ENCODE results near the gene KIAA1958. TPM values are rescaled to one million over a fixed set of nuclear protein-coding genes. Genes with fewer than 3 reads are reported as not detected.

KIAA1958 gene
- total and polyA plus RNA-seq, 5 donors from 2014 or later: 0.41 to 3.1 (median 1.3) TPM

DNA sequence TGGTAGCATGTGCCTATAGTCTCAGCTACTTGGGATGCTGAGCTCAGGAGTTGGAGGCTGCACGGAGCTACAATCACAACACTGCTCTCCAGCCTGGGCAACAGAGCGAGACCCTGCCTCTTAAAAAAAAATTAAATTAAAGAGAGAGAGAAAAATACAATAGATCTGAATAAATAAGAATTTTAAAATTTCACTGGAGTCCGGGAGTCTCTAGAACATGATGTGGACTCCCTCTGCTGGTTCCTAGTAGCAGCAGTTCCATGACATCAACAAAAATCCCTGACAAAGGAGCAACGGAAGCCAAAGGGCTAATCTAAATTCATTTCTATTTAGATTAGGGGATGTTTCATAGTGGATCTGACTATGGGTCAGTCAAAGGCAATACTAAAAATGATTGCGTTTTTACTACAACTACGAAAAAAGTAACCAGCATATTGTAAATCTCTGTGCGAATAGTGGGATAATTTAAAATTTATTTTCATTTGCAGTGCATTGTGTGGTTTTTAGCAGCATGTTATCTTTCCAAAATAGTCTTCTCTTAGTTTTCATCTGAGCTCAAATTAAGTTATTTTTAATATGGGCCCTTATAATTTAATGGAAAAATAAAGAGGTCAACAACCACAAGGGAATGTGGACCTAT is 224.5 kb downstream of the KIAA1958 start:
- Histone ChIP-seq H3K27ac (ENCODE audit: insufficient read depth, low read length, poor library complexity, severe bottlenecking) (no peak overlapping the region), H3K36me3 (ENCODE audit: control insufficient read depth, insufficient read depth, low read length) (peaks cover 30% of the 10 kb centered on the region), H3K4me3 (ENCODE audit: low read depth, low read length) (no peak overlapping the region), H3K4me1 (ENCODE audit: control insufficient read depth, insufficient read depth, low read length, poor library complexity, severe bottlenecking) (peaks cover 7% of the 10 kb centered on the region), H3K27me3 (ENCODE audit: control insufficient read depth, insufficient read depth, low read length) (no peaks in the 10 kb centered on the region), H3K9me3 (ENCODE audit: control insufficient read depth in 2 of 2, low read length in 2 of 2) (no peaks in the 10 kb centered on the region)
- no peak for DNase-seq
- no peaks in the 10 kb centered on the region for H3K9me3 Mint-ChIP-seq
- no peak overlapping the region for H3K4me3 Mint-ChIP-seq
- H3K4me1 Mint-ChIP-seq: peaks cover 35 to 52% (median 42%) of the 10 kb centered on the region in 4 donors
- H3K36me3 Mint-ChIP-seq: peaks cover 26% of the 10 kb centered on the region
- H3K27me3 Mint-ChIP-seq: no peaks in the 10 kb centered on the region
- H3K27ac Mint-ChIP-seq: no peak overlapping the region
- no peak for ATAC-seq (ENCODE audit: low read depth in 2 of 2)

- Histone ChIP-seq H3K27ac (ENCODE audit: insufficient read depth, low read length, poor library complexity, severe bottlenecking) (no peak overlapping the region), H3K36me3 (ENCODE audit: control insufficient read depth, insufficient read depth, low read length) (peaks cover 30% of the 10 kb centered on the region), H3K9me3 (ENCODE audit: control insufficient read depth in 2 of 2, low read length in 2 of 2) (no peaks in the 10 kb centered on the region), H3K27me3 (ENCODE audit: control insufficient read depth, insufficient read depth, low read length) (no peaks in the 10 kb centered on the region), H3K4me1 (ENCODE audit: control insufficient read depth, insufficient read depth, low read length, poor library complexity, severe bottlenecking) (peaks cover 19% of the 10 kb centered on the region), H3K4me3 (ENCODE audit: low read depth, low read length) (no peak overlapping the region)
- Mint-ChIP-seq H3K36me3 (peaks cover 23% of the 10 kb centered on the region), H3K4me3 (peak overlapping the region in 2 of 4 donors; percentile 28 to 36), H3K27ac (peak overlapping the region in 1 of 3 donors; percentile 40), H3K4me1 (peaks cover 29 to 63% (median 45%) of the 10 kb centered on the region in 4 donors), H3K27me3 (peaks cover under 1% of the 10 kb centered on the region), H3K9me3 (no peaks in the 10 kb centered on the region)
- ATAC-seq (ENCODE audit: low read depth in 2 of 2) (no peak), DNase-seq (no peak)
Measured at GRCh38 chr9:112712678-112713077, 226.1 kb downstream of the KIAA1958 start.

DNA sequence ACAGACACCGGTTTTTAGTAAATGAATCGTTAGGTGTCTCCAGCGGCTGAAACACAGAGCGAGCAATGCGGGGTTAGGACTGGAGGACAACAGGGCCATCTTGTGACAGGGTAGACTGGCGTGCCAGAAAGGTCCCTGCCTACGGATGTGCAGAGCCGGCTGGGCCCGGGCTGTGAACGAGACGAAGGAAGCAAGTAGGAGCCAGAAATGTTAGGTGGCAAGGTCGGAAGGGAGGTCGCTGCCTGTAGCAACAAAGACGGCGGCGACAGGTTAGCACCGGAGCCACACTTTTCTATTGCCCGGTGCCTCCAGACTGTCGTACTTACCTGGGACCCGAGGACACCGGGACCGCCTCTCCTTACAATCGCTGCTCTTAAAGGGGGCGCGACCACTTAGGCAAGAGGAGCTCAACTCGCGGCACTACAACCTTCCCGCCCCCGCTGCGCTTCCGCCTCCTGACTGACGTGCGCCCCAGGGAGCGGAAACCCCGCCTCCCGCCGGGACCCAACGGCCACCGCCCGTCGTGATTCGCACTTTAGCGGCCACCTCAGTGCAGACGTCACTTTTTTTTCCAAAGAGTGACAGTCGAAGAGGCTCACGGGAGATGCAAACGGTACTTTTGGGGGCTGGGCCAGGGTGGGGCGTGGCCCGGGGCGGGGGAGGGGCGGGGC is 231.2 kb downstream of the KIAA1958 start, which contains the start of gene INIP:
TSS of gene INIP (minus strand) at position 457 of the 671 bp plus-strand sequence. CDS start 1,632 bp downstream, outside the sequence.
- H3K4me3 Mint-ChIP-seq: peak within 1 kb of the TSS; percentile 97 to 99 (median 98)
- Histone ChIP-seq H3K36me3 (ENCODE audit: control insufficient read depth, insufficient read depth, low read length) (peaks cover 7% of the 10 kb centered on the region), H3K27ac (ENCODE audit: insufficient read depth, low read length, poor library complexity, severe bottlenecking) (peak within 1 kb of the TSS; percentile 95), H3K4me3 (ENCODE audit: low read depth, low read length) (peak within 1 kb of the TSS; percentile 92), H3K27me3 (ENCODE audit: control insufficient read depth, insufficient read depth, low read length) (no peaks in the 10 kb centered on the region), H3K4me1 (ENCODE audit: control insufficient read depth, insufficient read depth, low read length, poor library complexity, severe bottlenecking) (peaks cover 24% of the 10 kb centered on the region), H3K9me3 (ENCODE audit: control insufficient read depth in 2 of 2, low read length in 2 of 2) (no peaks in the 10 kb centered on the region)
- ATAC-seq (ENCODE audit: low read depth in 2 of 2) (peak; percentile 93), DNase-seq (peak; percentile 96 to 99 (median 98))
- H3K27me3 Mint-ChIP-seq: peaks cover 6% of the 10 kb centered on the region
- peaks cover 14 to 41% (median 24%) of the 10 kb centered on the region in 4 donors for H3K4me1 Mint-ChIP-seq
- H3K27ac Mint-ChIP-seq: peak within 1 kb of the TSS; percentile 92 to 98 (median 98)
- H3K9me3 Mint-ChIP-seq: peaks cover 0 to 1% (median 0%) of the 10 kb centered on the region in 7 donors
- H3K36me3 Mint-ChIP-seq: peaks cover 3% of the 10 kb centered on the region

Other genes starting within 250 kb of the KIAA1958 start
- 144 TPM for gene PTBP3, start 153.2 kb upstream of the KIAA1958 start, total RNA-seq
- 10 to 100 TPM; 49.5 to 56.8 (median 52.8) TPM for gene PTBP3, start 153.2 kb upstream of the KIAA1958 start, polyA plus RNA-seq
- 15.3 TPM for gene HSDL2, start 106.7 kb upstream of the KIAA1958 start, total RNA-seq
- 10 to 100 TPM; 19.5 to 30.4 (median 23.2) TPM for gene HSDL2, start 106.7 kb upstream of the KIAA1958 start, polyA plus RNA-seq
- 14.6 TPM for gene INIP, start 231.3 kb downstream of the KIAA1958 start, total RNA-seq
- gene INIP, start 231.3 kb downstream of the KIAA1958 start, polyA plus RNA-seq: 10 to 100 TPM; 33.4 to 55.4 (median 54.3) TPM